Subcutaneous abdominal adipose tissue (tissue), 5 donors: ENCODE measurements around the gene CACYBP.
A peak's percentile ranks its signal among the peaks of the same experiment; 100 is the strongest.

Experiments used
- H3K27ac ChIP-seq: one replicate; pipeline ENCODE4 v1.7.0; 2013; ENCODE audit warnings: low read depth, mild to moderate bottlenecking, inconsistent platforms, low read length, moderate library complexity
- H3K27me3 ChIP-seq, 5 donors: one replicate each; pipeline ENCODE4 v1.7.0; 2013; ENCODE audit warnings: low read length in 5 of 5, inconsistent platforms in 1 of 5; ENCODE audit not compliant: control insufficient read depth in 5 of 5, insufficient read depth in 4 of 5
- H3K36me3 ChIP-seq, 5 donors: one replicate each; pipeline ENCODE4 v1.7.0; 2013; ENCODE audit warnings: low read length in 5 of 5; ENCODE audit not compliant: control insufficient read depth in 5 of 5, insufficient read depth in 5 of 5
- H3K4me1 ChIP-seq, 5 donors: one replicate each; pipeline ENCODE4 v1.7.0; 2013; ENCODE audit warnings: low read length in 5 of 5, mild to moderate bottlenecking in 3 of 5, moderate library complexity in 1 of 5; ENCODE audit not compliant: control insufficient read depth in 5 of 5, insufficient read depth in 5 of 5
- H3K4me3 ChIP-seq, 5 donors: one replicate each; pipeline ENCODE4 v1.7.0; 2013; ENCODE audit warnings: low read length in 5 of 5, low read depth in 1 of 5
- H3K9ac ChIP-seq, 5 donors: one replicate each; pipeline ENCODE4 v1.7.0; 2013; ENCODE audit warnings: low read length in 5 of 5, mild to moderate bottlenecking in 4 of 5, moderate library complexity in 3 of 5
- H3K9me3 ChIP-seq, 5 donors: one replicate each; pipeline ENCODE4 v1.7.0; 2013; ENCODE audit warnings: low read length in 5 of 5; ENCODE audit not compliant: control insufficient read depth in 5 of 5
- donor health status: healthy.
- donor health status: healthy.
- donor health status: healthy.
- donor health status: healthy.
- donor health status: healthy.

CACYBP gene, protein sequence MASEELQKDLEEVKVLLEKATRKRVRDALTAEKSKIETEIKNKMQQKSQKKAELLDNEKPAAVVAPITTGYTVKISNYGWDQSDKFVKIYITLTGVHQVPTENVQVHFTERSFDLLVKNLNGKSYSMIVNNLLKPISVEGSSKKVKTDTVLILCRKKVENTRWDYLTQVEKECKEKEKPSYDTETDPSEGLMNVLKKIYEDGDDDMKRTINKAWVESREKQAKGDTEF

DNA sequence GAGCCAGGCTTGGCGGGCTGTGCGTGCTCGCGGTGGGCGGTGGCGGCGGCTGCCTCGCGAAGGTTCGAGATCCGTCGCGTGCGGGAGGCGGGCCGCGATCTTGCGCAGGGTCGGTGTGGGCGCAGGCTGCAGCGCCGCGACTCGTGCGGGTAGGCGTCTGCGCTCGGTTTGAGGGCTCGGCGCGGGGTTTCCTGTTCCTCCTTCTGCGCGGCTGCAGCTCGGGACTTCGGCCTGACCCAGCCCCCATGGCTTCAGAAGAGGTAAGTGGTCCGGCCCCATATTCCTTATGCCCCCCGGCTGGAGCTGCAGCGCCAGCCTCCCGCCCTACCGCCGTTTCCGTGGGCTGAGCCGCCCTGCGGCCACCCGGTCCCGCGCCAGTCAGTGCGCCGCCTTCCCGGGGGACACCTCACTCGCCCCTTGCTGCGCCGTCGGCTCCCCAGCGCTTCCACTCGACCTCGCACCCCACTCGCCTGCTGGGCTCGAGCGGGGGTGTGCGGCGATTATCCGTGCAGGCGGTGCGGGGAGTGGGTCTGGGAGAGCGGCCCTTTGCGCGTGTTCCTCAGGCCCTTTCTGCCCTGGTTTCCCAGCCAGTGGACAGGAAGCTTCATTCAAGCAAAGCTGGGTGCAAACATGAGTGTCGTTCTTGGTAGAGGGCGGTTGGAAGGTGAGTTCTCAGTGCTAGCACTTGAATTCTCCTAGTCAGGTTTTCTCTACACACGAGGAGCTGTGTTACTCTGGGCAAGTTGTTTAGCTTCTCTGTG is at the start of gene CACYBP:
TSS of gene CACYBP (plus strand) at position 12 of the 761 bp plus-strand sequence. CDS start at position 246, 234 bp downstream.
- peak within 1 kb of the TSS; percentile 99 for H3K27ac ChIP-seq
- H3K9ac ChIP-seq, result peak within 1 kb of the TSS; percentile 93 to 99 (median 97)
- peaks cover 0 to 48% (median 36%) of the 10 kb centered on the region in 5 donors for H3K4me1 ChIP-seq
- H3K4me3 ChIP-seq, result peak within 1 kb of the TSS; percentile 89 to 97 (median 95)
- H3K36me3 ChIP-seq, result peaks cover 0 to 2% (median 0%) of the 10 kb centered on the region in 5 donors
- no peaks in the 10 kb centered on the region for H3K9me3 ChIP-seq
- H3K27me3 ChIP-seq, result no peaks in the 10 kb centered on the region

GRCh38 chr1:174953285-174954072 is 46.3 kb upstream of the CACYBP start:
- Histone ChIP-seq H3K27me3 (no peaks in the 10 kb centered on the region), H3K9ac (no peak overlapping the region), H3K27ac (no peak overlapping the region), H3K4me3 (peak overlapping the region in 1 of 5 donors; percentile 4), H3K36me3 (no peaks in the 10 kb centered on the region), H3K9me3 (no peaks in the 10 kb centered on the region), H3K4me1 (peaks cover 0 to 13% (median 10%) of the 10 kb centered on the region in 5 donors)

DNA sequence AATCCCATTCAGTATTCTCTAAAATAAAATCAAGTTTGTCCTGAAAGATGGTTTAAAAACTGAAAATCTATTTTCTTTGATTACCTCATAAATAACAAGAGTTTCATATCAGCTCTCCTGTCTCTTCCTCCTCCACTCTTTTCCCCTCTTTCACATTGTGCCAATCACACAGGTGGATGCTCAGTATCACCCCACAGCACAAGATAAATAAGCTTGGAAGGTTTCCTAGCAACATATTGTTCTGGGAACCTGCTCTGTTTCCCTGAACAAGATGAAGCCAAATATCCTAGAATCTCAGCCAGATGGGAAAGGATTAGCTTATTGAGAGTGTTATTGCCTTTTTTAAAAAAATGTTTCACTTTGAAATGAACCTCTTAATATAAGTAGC is 45.7 kb upstream of the CACYBP start:
- H3K36me3 ChIP-seq, result no peaks in the 10 kb centered on the region
- H3K27me3 ChIP-seq, result no peaks in the 10 kb centered on the region
- peaks cover 0 to 13% (median 10%) of the 10 kb centered on the region in 5 donors for H3K4me1 ChIP-seq
- H3K9ac ChIP-seq, result no peak overlapping the region
- no peaks in the 10 kb centered on the region for H3K9me3 ChIP-seq
- H3K4me3 ChIP-seq, result no peak overlapping the region
- no peak overlapping the region for H3K27ac ChIP-seq

GRCh38 chr1:174954671-174955669 is 44.8 kb upstream of the CACYBP start:
- no peaks in the 10 kb centered on the region for H3K36me3 ChIP-seq
- no peak overlapping the region for H3K4me3 ChIP-seq
- no peaks in the 10 kb centered on the region for H3K9me3 ChIP-seq
- no peak overlapping the region for H3K9ac ChIP-seq
- no peaks in the 10 kb centered on the region for H3K27me3 ChIP-seq
- H3K27ac ChIP-seq, result no peak overlapping the region
- H3K4me1 ChIP-seq, result peaks cover 0 to 13% (median 10%) of the 10 kb centered on the region in 5 donors

DNA sequence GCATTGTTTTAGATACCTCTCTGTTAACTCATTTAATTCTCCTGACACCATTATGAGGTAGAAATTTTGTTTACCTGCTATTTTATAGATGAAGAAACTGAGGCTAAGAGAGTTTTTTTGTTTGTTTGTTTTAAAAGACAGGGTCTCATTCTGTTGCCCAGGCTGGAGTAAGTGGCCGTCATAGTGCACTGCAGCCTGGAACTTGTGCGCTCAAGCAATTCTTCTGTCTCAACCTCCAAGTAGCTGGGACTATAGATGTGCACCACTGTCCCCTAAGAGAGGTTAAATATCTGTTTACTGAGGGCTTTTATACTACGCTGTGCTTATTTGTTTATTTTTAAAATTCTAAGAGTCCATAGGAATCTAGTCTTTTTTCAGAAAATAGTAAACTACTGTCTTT is 43.7 kb upstream of the CACYBP start:
- Histone ChIP-seq H3K27me3 (no peaks in the 10 kb centered on the region), H3K4me3 (no peak overlapping the region), H3K9me3 (no peaks in the 10 kb centered on the region), H3K27ac (no peak overlapping the region), H3K9ac (no peak overlapping the region), H3K4me1 (peaks cover 0 to 13% (median 10%) of the 10 kb centered on the region in 5 donors), H3K36me3 (no peaks in the 10 kb centered on the region)

GRCh38 chr1:174956976-174957375 is 42.8 kb upstream of the CACYBP start:
- no peak overlapping the region for H3K27ac ChIP-seq
- H3K4me1 ChIP-seq, result peaks cover 0 to 13% (median 10%) of the 10 kb centered on the region in 5 donors
- no peaks in the 10 kb centered on the region for H3K9me3 ChIP-seq
- no peak overlapping the region for H3K4me3 ChIP-seq
- no peaks in the 10 kb centered on the region for H3K27me3 ChIP-seq
- no peaks in the 10 kb centered on the region for H3K36me3 ChIP-seq
- H3K9ac ChIP-seq, result no peak overlapping the region

- Histone ChIP-seq H3K9me3 (no peaks in the 10 kb centered on the region), H3K36me3 (no peaks in the 10 kb centered on the region), H3K4me3 (no peak overlapping the region), H3K4me1 (peaks cover 0 to 13% (median 10%) of the 10 kb centered on the region in 5 donors), H3K27me3 (no peaks in the 10 kb centered on the region), H3K9ac (no peak overlapping the region), H3K27ac (no peak overlapping the region)
These were observed 41.9 kb upstream of the CACYBP start for GRCh38 chr1:174957829-174958228.

DNA sequence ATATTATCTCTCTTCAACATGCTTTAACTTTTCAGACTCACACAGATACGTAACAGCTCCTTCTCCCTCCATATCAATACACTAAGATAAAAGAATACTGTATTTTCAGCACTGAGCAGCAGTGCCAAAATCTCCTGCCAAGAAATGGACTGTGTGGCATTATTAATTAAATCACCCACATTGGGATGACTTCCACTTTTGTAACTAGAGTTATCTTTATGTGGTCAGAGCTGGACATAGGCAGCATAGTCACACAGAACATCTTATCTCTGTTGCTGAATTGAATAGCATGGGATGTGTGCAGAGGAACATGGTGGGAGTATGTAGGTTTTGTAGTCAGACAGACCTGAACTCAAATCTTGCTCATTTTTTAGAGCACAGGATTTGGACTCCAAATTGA is 41.4 kb upstream of the CACYBP start:
- Histone ChIP-seq H3K9me3 (no peaks in the 10 kb centered on the region), H3K9ac (no peak overlapping the region), H3K4me3 (no peak overlapping the region), H3K36me3 (no peaks in the 10 kb centered on the region), H3K27ac (no peak overlapping the region), H3K27me3 (no peaks in the 10 kb centered on the region), H3K4me1 (peaks cover 0 to 12% (median 8%) of the 10 kb centered on the region in 5 donors)

DNA sequence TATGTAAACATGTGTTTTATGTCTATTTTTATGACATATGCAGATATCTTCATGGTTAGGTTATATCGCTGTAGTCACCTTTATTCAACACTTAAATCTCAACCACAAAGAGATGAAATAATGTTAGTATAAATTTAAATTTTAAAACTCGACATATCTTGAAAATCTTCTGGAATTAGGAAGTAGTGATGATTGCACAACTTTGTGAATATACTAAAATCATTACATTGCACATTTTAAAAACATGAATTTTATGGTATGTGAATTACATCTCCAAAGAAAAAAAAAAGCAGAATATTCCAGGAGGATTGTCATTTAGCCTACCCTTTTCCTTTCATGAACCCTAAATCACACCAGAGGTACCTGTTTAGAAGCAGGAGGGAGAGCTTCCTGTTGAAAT is 39.4 kb upstream of the CACYBP start:
- peaks cover under 1 to 24% (median 19%) of the 10 kb centered on the region in 5 donors for H3K4me1 ChIP-seq
- no peaks in the 10 kb centered on the region for H3K36me3 ChIP-seq
- no peaks in the 10 kb centered on the region for H3K27me3 ChIP-seq
- H3K27ac ChIP-seq, result no peak overlapping the region
- no peak overlapping the region for H3K4me3 ChIP-seq
- no peaks in the 10 kb centered on the region for H3K9me3 ChIP-seq
- no peak overlapping the region for H3K9ac ChIP-seq
